ENCODE results near the gene PRUNE2.

GRCh38 chr9:76873056-76873792, 32.7 kb downstream of the PRUNE2 start:
- TF ChIP-seq EZH2 (IDR thresholded peaks at IDR 0.05; ENCODE audit: insufficient read depth, low read length) (no peak), CTCF (IDR thresholded peaks at IDR 0.05; ENCODE audit: insufficient read depth, low read depth, low read length) (no peak)
